GM18951 (cell line): ENCODE measurements around the gene MAK.
"Not testable (repeated sequence)": the region's sequence is repeated elsewhere in the genome, so short reads cannot be mapped to it uniquely, and the experiment has no call there.

Source experiments
- POLR2A ChIP-seq: IDR thresholded peaks from 4 replicates; pipeline ENCODE4 v1.6.1; 2011; ENCODE audit warnings: mild to moderate bottlenecking; ENCODE audit not compliant: insufficient read length, insufficient read depth; ENCODE audit errors: extremely low read depth
- in situ Hi-C: fragments of 300-500 bp; cut with MboI; formaldehyde crosslinking; loops from one replicate; pipeline ENCODE4 v1.12.0; 2022; ENCODE audit warnings: low sequenced_read_pairs, mixed read lengths, inconsistent platforms; ENCODE audit not compliant: unreplicated experiment

The MAK gene

DNA sequence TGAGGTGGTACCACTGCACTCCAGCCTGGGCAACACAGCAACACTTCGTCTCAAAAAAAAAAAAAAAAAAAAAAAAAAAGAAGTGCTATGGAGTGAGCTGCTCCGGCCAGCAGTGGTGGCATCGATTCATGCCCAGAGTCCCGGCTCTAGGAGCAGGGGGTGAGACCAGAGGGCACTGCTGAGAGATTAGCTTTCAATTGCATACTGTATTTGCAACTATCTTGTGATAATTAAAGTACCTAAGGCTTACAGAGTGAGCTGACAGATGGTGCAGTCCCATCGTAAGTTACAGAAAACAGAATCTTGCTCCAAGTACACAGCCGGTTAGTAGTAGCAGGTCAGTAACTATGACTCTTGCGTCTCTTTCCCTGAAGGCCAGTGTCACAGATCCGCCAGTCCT, 59.3 kb downstream of the MAK start:
- in situ Hi-C loops, result no loop called here
- TF ChIP-seq POLR2A, result no peak

DNA sequence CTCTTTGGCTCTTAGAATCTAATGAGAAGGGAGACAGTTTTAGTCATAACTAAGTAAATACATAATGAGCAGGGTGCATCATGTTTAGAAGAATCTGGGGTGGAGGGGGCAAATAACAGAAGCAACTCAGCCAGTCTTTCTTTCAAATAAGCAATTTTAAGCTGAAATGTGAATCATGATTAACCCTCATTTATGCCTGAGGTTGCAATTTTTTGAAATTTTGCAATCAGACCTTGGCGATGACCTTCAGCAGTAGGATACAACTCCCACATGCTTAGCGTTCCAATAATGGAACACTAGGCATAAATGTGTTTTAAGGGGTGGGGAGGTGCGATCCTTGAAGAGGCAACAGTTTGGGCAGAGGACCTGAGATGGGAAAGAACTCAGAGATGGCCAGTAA, 60.1 kb downstream of the MAK start:
- in situ Hi-C loops, result no loop called here
- TF ChIP-seq POLR2A, result no peak

- in situ Hi-C loops, result no loop called here
- no peak for TF ChIP-seq POLR2A
Measured at GRCh38 chr6:10771371-10771894, 66.9 kb downstream of the MAK start.

DNA sequence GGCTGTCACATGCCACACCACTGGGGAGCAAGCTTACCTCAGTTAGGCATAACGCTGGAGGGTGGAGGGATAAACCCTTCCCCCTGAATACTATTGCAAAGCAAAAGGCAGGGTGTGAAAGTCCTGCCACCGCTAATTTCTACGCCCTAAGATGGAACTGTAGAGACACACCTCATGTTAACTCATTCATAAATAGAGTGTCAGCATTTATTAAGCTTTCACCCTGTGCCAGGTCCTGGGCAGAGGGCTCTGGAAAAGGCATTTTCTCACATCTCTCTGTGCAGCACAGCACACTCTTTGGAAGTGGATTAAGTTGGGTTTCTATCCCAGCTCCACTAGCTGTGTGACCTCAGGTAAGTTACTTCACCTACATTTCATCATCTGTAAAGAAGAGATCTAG, 68.9 kb downstream of the MAK start:
- in situ Hi-C loops, result no loop called here
- TF ChIP-seq POLR2A, result no peak

DNA sequence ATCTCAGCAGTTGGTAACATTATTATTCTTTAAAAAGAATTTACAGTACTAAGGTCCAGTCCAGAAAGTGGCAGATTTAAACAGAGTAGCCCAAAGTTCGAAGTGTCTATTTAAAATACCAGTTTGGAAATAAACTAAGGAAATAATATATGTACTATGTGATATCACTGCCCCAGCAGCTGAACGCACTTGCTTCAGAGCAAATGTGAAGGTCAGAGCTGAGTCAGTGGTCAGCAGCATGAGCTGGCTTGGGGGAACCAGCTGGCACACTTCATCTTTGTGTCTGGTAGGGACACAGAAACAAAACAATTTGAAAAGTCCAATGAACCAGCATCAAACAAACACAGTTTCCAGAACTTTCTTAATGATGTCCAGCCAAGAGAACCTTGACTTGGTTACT, 75.3 kb downstream of the MAK start:
- no peak for TF ChIP-seq POLR2A
- in situ Hi-C loops, result no loop called here

DNA sequence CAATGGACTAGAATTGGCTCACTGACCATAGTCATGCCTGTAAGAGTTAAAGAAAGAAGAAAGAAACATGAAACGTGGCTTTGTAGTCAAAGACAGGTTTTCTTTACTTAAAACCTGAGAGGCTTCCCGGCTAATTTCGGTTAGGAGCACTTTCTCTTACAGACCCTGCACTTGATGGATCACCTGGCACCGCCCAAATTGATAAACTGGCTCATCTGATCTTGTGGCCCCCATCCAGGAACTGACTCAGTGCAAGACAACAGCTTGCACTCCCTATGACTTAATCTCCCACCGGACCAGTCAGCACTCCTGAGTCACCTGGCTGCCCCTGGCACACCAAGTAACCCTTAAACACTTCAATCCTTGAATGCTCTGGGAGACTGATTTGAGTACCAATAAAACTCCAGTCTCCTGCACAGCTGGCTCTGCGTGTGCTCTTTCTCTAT, 78.4 kb downstream of the MAK start:
- TF ChIP-seq POLR2A, result no peak
- in situ Hi-C loops, result no loop called here

GRCh38 chr6:10759312-10759839, 79.0 kb downstream of the MAK start:
- in situ Hi-C loops, result no loop called here
- no peak for TF ChIP-seq POLR2A

- in situ Hi-C loops, result no loop called here
- no peak for TF ChIP-seq POLR2A
Measured at GRCh38 chr6:10756085-10756484, 82.3 kb downstream of the MAK start.

- in situ Hi-C loops, result not testable (repeated sequence)
Measured at GRCh38 chr6:10751757-10752156, 86.6 kb downstream of the MAK start.

GRCh38 chr6:10750568-10750967, 87.8 kb downstream of the MAK start:
- in situ Hi-C loops, result not testable (repeated sequence)

DNA sequence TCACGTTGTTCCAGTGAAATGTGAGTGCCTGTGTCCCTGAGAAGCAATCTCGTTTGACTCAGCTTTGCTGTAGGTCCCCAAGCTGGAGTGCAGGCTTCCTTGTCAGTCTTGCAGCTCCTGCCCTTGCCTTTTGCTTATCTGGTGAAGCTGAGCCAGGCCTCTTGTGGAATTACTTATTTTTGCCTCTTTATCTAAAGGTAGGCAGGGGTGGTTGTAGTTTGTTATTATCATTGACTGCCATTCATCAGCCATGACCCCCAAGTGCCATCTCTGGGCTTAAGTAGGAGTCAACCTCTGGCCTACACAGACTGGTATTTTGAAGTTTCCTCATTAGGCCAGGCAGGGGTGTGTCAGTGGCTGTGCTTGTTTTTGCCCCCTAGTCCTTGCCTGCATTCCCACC, 88.6 kb downstream of the MAK start:
- in situ Hi-C loops, result no loop called here

DNA sequence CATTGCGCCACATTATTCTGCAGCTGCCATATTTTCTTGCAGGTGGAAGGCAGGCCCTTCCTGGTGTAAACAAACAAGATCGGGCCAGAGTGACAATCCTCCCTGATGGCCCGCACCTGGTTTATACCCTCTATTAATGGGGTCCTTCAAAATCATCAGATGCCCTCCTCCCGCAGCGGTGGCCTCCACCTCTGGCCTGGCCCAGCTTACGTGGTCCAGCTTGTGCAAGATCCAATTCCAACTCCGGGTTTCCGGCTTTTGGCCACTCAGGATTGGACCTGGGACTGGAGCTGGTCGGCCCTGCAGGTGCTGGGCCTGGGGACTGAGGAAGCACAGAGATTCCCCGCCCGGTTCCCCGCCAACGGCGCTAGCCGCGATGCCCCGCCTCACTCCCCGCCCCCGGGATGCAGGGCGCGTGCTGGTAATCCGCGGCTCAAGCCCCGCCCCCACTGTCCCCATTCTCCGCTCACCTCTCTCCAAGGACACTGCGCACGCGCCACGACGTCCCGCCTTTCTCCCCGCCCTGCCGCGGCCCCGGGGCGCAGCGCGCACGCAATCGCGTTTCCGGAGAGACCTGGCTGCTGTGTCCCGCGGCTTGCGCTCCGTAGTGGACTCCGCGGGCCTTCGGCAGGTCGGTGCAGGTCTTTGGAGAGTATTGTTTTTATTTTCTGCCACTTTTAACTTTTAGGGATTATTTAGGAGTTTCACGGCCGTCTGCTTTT, 90.9 kb downstream of the MAK start, which contains the start of gene TMEM14B:
Gene TMEM14B, plus strand, starts transcription at position 555 of the 722 bp plus-strand sequence. CDS start 1,441 bp downstream, outside the sequence.
- in situ Hi-C loops, result no loop called here
- peak; percentile 98 for TF ChIP-seq POLR2A

More for the DNA sequence above, 88.6 kb downstream of the MAK start:
- no peak for TF ChIP-seq POLR2A

GRCh38 chr6:10746915-10747250, 91.5 kb downstream of the MAK start:
- in situ Hi-C loops, result no loop called here
- TF ChIP-seq POLR2A, result no peak

GRCh38 chr6:10745116-10745515, 93.2 kb downstream of the MAK start:
- TF ChIP-seq POLR2A, result no peak
- in situ Hi-C loops, result no loop called here
